Stimulated activated naive CD8-positive, alpha-beta T cell treated with anti-CD3 and anti-CD28 coated beads, Interleukin-15, Interleukin-2, amounts not matched to agents 100 U/mL and 50 U/mL, for 24 hours (primary cell): ENCODE results near the gene GOPC.
A peak's percentile ranks its signal among the peaks of the same experiment; 100 is the strongest.
"Not testable (repeated sequence)": the region's sequence is repeated elsewhere in the genome, so short reads cannot be mapped to it uniquely, and the experiment has no call there.

Source experiments
- ATAC-seq: fragments of 150-1000 bp; cut with Tn5 transposase; one replicate; pipeline ENCODE4 v1.10.0; 2021
- DNase-seq: peaks from one replicate; pipeline ENCODE4 v3.0.0; 2021

GOPC gene

DNA sequence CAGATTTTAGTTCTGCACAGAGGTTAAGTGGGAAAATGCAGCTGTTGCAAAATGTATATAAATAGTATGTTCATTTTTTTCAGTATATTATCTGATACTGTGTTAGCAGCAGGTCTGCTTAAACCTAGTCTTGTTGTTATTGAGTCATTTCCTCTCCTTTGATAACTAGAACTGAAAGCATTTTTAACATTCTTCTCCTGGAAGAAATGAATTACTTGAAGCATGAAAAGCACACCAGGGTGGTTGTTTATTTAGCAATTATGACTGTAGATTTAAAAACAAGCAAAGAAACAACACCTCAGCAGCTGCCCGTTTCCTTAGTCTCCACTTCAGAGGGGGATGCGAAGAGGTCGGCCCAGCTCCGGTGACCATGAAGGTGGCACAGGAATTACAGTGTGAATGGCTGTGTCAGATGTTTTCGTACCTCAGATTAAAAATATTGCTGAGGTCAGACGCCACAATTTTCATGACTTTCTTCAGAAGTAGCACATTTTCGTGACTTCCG is 53.5 kb downstream of the GOPC start:
- DNase-seq (no peak), ATAC-seq (peak; percentile 45)

DNA sequence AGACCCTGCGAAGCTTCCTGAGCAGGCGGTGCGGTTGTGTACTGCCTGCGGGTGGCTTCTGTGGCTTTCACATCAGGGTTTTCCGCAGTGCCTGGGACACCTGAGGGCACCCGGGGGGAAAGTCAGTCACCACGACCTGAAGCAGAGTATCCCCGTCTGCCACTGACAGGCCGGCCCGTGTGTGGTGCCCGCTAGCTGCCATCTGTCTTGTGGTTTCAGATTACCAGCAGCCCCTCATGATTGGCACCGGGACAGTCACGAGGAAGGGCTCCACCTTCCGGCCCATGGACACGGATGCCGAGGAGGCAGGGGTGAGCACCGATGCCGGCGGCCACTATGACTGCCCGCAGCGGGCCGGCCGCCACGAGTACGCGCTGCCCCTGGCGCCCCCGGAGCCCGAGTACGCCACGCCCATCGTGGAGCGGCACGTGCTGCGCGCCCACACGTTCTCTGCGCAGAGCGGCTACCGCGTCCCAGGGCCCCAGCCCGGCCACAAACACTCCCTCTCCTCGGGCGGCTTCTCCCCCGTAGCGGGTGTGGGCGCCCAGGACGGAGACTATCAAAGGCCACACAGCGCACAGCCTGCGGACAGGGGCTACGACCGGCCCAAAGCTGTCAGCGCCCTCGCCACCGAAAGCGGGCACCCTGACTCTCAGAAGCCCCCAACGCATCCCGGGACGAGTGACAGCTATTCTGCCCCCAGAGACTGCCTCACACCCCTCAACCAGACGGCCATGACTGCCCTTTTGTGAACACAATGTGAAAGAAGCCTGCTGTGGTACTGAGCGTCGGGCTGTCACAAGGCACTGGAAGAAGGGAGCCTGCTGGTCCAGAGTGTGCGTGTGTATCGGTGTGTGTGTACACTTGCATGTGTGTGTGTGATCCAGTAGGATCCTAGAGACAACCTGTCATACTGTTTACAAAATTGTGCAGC is 54.4 kb downstream of the GOPC start:
- peak; percentile 50 for ATAC-seq
- peak; percentile 55 for DNase-seq

DNA sequence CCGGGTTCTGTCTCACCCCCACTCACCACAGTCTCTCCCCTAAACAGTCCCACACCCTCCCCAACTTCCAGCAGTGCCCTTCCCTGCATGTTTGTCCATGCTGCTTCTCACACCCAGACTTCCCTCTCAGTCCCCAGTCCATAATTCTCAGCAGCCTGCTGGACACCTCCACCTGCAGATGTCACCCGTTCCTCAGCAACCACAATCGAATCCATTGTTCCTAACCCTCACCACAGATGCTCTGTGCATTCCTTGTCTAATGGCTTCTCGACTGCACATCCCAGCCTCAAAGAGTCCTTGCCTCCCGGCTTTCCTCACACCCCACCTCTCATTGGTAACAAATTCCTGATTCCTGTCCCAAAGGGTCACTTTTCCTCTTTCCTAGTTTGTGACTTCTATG is 55.6 kb downstream of the GOPC start:
- DNase-seq (no peak), ATAC-seq (no peak)

DNA sequence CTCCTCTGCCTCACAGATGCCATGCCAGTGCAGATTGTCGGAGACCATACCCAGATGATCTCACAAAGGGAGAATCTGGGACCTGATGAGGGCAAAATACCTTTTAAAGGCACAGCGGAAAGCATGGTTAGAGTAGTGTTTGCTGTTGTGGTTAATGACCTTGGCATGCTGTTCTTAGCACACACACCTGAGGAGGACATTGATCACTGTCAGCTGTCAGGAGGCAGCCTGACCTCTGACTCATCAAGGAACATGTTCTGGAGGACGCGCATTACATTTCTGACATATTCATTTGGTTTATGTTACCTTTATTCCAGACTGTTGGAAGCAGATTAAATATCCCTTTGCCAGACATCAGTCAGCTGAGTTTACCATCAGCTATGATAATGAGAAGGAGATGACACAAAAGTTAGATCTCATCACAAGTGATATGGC is 57.1 kb downstream of the GOPC start:
- DNase-seq (no peak), ATAC-seq (no peak)

DNA sequence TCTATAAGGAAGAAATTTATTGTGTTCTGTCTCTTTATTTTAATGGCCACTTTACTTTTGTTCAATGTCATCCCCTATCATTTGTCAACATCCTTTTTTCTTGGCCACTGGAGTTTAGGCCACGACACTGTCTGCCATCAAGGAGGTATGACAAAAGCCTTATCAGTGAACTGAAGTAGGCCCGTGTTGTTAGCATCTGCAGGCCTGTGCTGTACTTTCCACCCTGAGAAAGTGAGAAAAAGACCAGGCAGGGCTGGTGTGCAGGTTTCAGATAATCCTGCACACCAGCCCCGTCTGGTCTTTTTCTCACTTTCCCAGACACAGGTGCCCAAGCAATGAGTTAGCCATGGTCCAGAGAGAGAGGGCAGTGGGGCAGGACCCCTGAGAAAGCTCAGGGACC is 57.6 kb downstream of the GOPC start:
- DNase-seq (no peak), ATAC-seq (no peak)

DNA sequence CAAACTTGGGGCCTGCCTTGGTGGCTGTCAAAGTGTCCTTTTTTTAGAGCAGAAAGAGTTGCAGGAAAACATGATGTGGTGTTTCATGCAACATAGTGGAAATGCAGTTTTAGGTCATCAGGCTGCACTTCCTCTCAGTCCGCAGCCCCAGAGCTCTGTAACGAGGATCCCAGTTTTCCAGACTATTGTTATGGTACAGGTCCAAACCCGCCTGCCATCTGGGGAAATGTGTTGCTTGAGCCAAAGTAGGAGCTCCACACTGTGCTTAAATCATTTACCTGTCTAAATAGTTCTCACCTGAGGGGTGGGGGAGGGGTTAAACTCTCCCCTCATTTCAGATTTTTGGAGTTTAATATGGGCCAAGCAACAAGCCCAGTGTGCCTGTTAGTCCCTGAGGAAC is 59.8 kb downstream of the GOPC start:
- ATAC-seq: no peak
- DNase-seq: no peak

DNA sequence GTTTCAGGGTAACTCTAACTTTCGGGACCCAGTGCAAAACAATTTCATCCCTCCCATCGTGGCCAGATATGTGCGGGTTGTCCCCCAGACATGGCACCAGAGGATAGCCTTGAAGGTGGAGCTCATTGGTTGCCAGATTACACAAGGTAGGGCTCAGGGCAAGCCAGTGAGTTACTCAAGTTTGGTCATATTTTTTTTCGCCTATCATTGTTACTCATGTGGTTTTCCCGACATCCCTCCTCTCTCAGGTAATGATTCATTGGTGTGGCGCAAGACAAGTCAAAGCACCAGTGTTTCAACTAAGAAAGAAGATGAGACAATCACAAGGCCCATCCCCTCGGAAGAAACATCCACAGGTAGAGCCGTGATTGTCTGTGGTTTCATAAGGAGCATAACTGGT is 61.6 kb downstream of the GOPC start:
- DNase-seq (no peak), ATAC-seq (no peak)

DNA sequence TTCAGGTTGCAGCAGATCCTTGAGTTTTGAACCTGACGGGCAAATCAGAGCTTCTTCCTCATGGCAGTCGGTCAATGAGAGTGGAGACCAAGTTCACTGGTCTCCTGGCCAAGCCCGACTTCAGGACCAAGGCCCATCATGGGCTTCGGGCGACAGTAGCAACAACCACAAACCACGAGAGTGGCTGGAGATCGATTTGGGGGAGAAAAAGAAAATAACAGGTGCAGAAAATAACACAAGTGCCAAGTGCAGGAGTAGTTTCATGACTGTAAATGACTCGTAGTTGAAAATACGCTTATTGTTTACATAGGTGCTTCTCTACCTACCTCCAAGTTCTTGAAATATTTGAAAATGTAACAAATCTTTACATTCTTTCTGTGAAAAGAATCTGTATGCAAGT is 63.7 kb downstream of the GOPC start:
- no peak for ATAC-seq

DNA sequence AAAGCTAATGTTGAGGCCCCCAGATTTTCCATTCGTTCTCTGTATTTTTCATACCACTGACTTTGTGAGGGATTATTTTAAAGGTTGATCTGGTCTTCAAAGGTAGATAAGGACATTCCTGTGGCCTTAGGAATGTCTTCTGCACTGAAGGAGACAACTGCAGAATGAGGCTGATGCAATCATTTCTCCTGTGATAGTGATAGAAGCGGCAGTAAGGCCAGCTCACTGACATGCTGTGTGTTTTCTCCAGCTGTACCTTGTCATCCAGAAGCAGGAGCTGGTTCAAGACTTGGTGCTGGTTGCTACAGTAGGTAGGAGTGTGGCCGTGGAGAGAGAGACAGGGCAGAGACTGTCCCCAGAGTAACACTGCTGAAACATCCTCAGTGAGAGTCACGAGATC is 66.0 kb downstream of the GOPC start:
- DNase-seq (no peak), ATAC-seq (no peak)

More for the DNA sequence above, 63.7 kb downstream of the GOPC start:
- DNase-seq: no peak

DNA sequence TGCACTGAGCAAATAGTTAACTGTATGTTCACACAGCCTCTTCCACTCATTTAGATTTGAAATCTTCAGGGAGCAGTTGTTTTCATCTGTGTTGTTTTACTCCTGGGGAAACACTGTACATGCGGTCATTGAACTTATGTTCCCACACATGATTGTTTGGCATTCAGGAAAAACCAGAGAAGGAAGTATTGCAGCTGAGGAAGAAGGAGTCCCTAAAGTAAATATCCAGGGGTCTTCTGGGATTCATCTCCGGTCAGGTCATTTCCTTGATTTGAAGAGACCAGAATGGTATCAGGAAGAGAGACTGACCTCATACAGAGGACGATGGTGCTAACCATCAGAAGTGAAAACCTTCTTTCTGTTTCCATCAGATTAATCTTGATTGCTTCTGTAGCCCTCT is 67.3 kb downstream of the GOPC start:
- no peak for DNase-seq
- no peak for ATAC-seq

DNA sequence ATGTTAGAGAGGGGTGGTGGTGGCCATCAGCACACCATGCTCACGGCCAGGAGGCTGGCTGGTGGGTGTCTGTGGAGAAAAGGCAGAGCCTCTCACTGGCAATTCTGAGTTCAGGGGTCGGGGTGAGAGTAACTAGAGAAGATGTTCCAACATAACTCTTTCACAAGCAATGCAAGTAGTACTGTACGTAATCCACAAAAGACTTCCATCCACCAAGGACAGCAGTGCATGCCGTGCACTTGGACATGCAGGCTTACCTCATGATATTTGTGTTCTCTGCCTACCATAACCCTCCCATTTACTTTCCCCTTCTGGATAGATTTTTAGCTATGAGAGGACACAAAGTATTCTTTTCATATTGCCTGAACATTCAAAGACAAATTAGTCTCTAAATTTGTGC is 68.5 kb downstream of the GOPC start:
- no peak for ATAC-seq
- no peak for DNase-seq

DNA sequence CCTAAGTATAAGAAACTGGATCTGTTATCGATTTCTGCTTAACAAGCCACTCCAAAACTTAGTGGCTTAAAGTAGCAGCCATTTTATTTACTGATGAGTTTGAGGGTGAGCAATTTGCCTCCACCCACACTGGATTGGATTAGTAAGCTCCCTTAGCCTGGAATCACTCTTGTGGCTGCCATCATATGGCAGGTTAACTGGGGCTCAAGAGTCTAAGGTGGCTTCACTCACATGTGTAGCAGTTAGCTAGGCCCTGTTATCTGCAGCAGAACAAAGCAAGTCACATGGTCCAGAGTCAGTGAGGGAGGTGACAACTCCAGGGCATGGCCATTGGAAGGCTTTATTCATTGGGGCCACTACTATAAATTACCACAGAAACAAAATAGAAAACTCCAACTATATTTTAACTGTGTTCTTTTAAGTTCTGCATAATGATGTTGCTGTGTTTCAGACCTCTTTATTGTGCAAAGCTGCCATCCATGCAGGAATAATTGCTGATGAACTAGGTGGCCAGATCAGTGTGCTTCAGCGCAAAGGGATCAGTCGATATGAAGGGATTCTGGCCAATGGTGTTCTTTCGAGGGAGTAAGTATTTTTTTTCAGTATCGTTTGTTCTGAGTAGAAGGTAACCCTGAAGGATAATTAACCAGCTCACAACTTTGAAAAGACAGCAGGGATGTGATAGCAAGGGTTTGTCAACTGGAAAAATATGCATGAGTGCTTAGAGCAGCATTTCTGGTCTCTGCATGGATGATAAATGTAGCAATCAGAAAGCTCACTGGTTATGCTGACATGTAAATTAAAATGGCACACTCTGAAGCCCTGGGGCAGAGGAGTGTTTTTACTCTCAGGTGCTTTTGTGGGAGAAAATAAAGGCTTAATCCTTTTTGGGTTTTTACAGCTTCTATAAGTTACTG is 70.2 kb downstream of the GOPC start:
- ATAC-seq: peak; percentile 73

DNA sequence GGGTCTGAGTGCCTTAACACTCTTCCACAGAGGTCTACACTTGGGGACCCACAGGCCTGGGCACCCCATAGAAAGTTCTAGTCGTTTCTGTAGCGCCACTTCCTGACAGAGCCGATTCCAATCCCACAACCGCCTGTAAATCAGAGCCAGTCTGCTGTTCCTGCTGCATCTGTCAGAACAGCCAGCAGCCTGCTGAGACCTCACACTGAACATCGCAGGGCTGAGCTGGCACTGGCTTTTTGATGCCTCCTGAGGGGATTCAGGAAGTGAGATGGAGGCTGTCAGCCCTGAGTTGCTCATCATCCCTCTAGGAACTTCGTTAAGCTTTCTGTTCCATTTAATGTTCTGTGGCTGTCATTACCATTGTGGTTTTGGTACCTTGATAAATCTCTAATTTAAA is 71.0 kb downstream of the GOPC start:
- DNase-seq: no peak

More for the DNA sequence above, 70.2 kb downstream of the GOPC start:
- no peak for DNase-seq

DNA sequence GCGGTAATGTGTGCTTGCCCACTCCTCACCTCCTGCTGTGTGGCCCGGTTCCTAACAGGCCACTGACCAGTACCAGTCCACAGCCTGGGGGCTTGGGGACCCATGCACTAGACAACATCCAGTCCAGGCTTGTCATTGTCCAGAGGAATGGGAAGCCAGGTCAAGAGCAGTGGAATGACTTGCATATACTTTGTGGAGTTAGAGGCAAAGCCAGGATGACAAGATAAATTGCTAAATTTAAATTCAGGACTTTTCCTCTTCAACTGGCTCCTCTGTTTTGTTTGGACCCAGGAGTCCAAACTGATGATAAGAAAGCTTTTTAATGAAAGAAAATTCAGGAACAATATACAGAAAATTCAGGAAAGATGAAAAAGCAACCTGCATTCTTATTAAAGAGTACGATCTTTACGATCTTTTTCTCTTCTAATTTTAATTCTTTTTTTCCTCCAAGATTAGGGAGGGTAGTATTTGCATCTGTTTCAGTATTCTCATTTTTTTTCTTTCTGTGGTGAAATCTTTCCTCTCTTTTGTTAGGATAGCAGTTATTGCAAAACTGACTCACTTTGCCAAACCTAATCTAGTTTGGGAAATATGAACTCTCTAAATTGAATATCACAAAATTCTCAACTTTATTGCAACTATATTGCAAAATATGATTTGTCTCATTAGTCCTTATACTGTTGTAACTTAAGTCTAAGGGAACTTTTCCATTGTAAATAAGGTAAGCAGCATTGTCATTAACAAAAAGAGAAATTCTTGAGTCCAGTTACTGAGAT is 71.7 kb downstream of the GOPC start:
- ATAC-seq (no peak), DNase-seq (no peak)

More for the DNA sequence above, 71.0 kb downstream of the GOPC start:
- no peak for ATAC-seq

DNA sequence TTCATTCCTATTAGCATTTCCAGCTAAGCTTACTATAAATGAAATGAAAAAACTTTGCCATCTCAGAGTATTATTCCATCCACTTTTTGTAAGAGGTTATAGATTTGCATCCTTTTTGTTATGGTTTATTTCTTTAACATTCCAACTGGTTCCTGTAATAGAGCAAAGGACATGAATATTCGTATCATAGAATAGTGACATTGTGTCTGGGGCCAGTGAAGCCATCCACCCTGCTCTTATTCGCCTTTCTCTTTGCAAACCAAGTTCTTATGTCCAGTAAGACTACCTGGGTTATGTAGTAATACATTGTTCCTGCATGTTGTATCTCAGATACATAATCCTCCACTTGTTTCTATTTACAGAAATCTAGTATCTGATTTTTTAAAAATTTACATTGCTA is 76.7 kb downstream of the GOPC start:
- DNase-seq: no peak
- ATAC-seq: no peak

DNA sequence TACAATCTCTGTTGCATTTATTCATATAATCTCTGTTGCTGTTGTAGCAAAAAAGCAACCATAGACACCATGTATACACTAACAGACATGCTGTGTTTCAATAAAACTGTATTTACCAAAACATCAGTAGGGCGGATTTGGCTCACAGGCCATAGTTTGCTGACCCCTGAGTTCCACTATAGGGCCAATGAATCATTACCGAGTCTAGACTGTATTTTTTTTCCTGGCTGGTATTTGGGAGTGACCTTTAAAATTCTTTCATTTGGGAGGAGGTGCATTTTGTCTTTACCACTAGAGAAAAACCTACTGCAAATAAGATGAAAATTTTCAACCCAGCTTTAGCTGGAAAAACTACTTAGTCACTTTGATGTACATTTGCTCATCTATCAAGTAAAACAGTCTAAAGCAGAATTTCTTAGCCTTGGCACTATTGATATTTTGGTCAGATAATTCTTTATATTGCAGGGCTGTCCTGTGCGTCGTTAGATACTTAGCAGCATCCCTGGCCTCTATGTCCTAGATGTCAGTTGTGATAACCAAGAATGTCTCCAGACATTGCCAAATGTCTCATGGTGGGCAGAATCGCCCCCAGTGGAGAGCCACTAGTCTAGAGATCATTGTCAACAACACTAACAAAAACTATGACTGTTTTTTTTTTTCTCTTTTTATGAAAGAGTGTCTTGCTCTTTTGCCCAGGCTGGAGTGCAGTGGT is 80.4 kb downstream of the GOPC start:
- ATAC-seq: no peak
- DNase-seq: no peak

DNA sequence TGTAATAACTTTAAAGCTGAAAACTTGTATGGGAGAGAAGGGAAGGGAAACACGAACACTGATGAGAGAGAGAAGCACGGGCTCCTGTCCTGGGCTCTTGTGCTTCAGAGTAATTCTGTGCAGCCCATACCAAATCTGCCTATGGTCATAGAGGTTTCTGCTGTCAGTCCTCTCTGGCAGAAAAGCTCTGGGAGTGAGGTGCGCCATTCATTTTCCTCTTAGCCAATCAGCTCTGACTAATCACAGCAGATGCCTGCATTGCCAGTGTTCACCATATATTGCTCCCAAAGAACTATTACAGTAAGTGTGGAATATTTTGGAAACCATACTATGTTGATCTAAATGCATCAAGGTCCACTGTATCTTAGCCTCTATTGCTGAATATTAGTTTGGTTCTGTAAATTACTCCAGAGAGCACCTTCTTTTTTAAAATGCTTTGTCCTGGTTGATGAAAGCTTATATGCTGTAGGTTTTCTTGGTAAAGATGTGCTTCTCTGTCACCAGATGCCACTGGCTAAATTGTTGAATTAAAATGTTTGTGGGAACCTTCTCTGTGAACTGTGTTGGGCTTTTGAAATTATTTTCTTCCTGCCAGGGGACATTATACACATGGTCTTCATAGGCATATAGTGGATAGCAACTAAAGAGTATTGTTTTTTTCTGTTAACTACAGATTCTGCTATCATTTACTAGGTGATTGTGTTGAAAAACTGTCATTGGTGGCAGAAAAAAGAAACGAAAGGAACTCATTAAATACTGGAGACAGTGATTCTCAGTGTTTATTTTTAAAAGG is 81.5 kb downstream of the GOPC start:
- no peak for DNase-seq
- no peak for ATAC-seq

DNA sequence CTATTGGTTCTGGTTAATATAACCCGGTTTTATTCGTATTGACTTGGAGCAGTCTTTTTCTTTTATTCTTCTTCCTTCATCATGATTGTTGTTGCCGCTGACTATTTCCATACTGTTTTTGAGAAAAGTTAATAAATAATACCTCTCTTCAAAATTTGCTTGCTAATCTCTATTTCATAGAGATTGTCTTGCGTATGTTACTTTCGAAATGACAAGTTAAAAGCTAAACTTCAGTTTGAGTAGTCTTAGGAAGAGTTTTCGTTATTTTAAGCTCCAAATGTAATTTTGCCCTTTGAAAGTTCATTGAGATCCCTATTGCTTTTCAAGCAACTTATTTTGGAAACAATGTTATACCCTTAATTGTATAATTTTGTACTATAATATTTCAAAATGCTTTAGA is 83.4 kb downstream of the GOPC start:
- ATAC-seq (no peak), DNase-seq (no peak)

DNA sequence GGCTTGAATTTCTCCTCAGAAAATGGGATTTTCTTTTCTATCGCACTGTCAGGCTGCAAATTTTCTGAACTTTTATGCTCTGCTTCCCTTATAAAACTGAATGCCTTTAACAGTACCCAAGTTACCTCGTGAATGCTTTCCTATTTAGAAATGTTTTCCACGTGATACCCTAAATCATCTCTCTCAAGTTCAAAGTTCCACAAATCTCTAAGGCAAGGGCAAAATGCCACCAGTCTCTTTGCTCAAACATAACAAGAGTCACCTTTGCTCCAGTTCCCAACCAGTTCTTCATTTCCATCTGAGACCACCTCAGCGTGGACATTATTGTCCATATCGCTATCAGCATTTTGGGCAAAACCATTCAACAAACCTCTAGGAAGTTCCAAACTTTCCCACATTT is 84.3 kb downstream of the GOPC start:
- not testable (repeated sequence) for DNase-seq

DNA sequence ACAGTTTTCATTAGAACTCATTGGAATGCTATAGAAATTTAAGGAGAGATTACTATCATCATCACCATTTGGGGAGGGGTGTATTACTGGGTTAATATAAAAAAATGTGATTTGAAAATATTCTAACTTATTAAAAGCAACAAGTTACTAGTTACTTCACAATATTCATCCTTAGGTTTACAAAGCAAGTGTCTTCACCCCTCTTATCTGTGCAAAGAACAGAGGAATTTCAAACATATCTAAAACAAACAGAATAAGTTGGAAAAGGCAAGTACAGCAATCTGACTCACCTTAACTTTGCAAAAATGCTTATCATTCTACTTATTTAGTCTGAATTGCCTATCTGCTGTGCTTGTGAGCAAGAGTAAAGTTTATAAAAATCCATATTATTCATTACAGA is 87.0 kb downstream of the GOPC start:
- ATAC-seq: no peak
- no peak for DNase-seq

More for the DNA sequence above, 84.3 kb downstream of the GOPC start:
- ATAC-seq: not testable (repeated sequence)
